IMR-90 (cell line): ENCODE data around the gene RCE1. TPM values are rescaled to one million over a fixed set of nuclear protein-coding genes. Genes with fewer than 3 reads are reported as not detected.

Source experiments
- ATAC-seq: fragments of 200-7000 bp; cut with Tn5 transposase; 2 replicates; pipeline ENCODE4 v1.9.1; 2020; ENCODE audit warnings: low read depth, mild to moderate bottlenecking, moderate library complexity
- BruUV-seq: library from RNA; stranded (reverse); fragments of 400-500 nt; replicated peaks from 2 replicates; lab custom pipeline; 2021; lab: Mats Ljungman, UMichigan
- CTCF ChIA-PET: fragments of 300-600 bp; formaldehyde crosslinking; extraction: SDS; loops from one replicate; lab custom pipeline; 2021; ENCODE audit warnings: antibody characterized with exemption; lab: Yijun Ruan, JAX
- POLR2A ChIA-PET: fragments of 300-600 bp; sonication (Branson Sonifier 250); formaldehyde crosslinking; loops from one replicate; lab custom pipeline; 2022; ENCODE audit warnings: antibody characterized with exemption; ENCODE audit not compliant: unreplicated experiment; lab: Charles Lee
- DNase-seq: peaks from one replicate; pipeline ENCODE4 v3.0.0; 2013
- H2AFZ ChIP-seq: replicated peaks from 2 replicates; pipeline ENCODE3; 2013; ENCODE audit warnings: low read length, mild to moderate bottlenecking; ENCODE audit not compliant: poor library complexity
- H2AK5ac ChIP-seq: 2 replicates; pipeline ENCODE4 v1.6.1; 2013; ENCODE audit warnings: low read depth, low read length, inconsistent platforms
- H2AK9ac ChIP-seq: replicated peaks from 2 replicates; pipeline ENCODE3; 2013; ENCODE audit warnings: mild to moderate bottlenecking, low read depth, low read length, moderate library complexity; ENCODE audit not compliant: poor library complexity
- H2BK120ac ChIP-seq: 2 replicates; pipeline ENCODE4 v1.6.1; 2013; ENCODE audit warnings: low read depth, low read length, inconsistent platforms
- H2BK15ac ChIP-seq: 3 replicates; pipeline ENCODE4 v1.6.1; 2013; ENCODE audit warnings: low read depth, low read length, inconsistent platforms
- H2BK20ac ChIP-seq: 2 replicates; pipeline ENCODE4 v1.6.1; 2013; ENCODE audit warnings: low read depth, mild to moderate bottlenecking, inconsistent platforms, low read length, moderate library complexity
- H2BK5ac ChIP-seq: 2 replicates; pipeline ENCODE4 v1.6.1; 2013; ENCODE audit warnings: mild to moderate bottlenecking, low read depth, low read length, inconsistent platforms; ENCODE audit not compliant: poor library complexity, severe bottlenecking
- H3K14ac ChIP-seq: replicated peaks from 2 replicates; pipeline ENCODE4 v1.6.1; 2013; ENCODE audit warnings: low read depth, low read length, inconsistent platforms
- H3K18ac ChIP-seq: 2 replicates; pipeline ENCODE4 v1.6.1; 2013; ENCODE audit warnings: low read depth, low read length, control low read depth
- H3K23ac ChIP-seq: 2 replicates; pipeline ENCODE4 v1.6.1; 2013; ENCODE audit warnings: low read depth, low read length, inconsistent platforms
- H3K27ac ChIP-seq: 2 replicates; pipeline ENCODE4 v1.5.1; 2013; ENCODE audit warnings: mild to moderate bottlenecking, control low read depth, low read length; ENCODE audit not compliant: insufficient read depth
- H3K27me3 ChIP-seq: 2 replicates; pipeline ENCODE4 v1.6.1; 2013; ENCODE audit warnings: low read length; ENCODE audit not compliant: control insufficient read depth, insufficient read depth
- H3K36me3 ChIP-seq: 2 replicates; pipeline ENCODE4 v1.6.1; 2013; ENCODE audit warnings: low read length, mixed read lengths; ENCODE audit not compliant: control insufficient read depth, insufficient read depth
- H3K4ac ChIP-seq: 2 replicates; pipeline ENCODE4 v1.6.1; 2013; ENCODE audit warnings: low read depth, low read length, inconsistent platforms
- H3K4me1 ChIP-seq: 2 replicates; pipeline ENCODE4 v1.6.1; 2013; ENCODE audit warnings: low read length, mixed read lengths; ENCODE audit not compliant: control insufficient read depth, insufficient read depth
- H3K4me2 ChIP-seq: 2 replicates; pipeline ENCODE4 v1.6.1; 2013; ENCODE audit warnings: low read depth, mild to moderate bottlenecking, control low read depth, low read length, moderate library complexity
- H3K4me3 ChIP-seq: 2 replicates; pipeline ENCODE4 v1.5.1; 2013; ENCODE audit warnings: low read depth, mild to moderate bottlenecking, control low read depth, low read length, moderate library complexity; ENCODE audit not compliant: insufficient read depth
- H3K56ac ChIP-seq: 2 replicates; pipeline ENCODE4 v1.6.1; 2013; ENCODE audit warnings: low read length, inconsistent platforms; ENCODE audit not compliant: insufficient read depth; ENCODE audit errors: extremely low read depth
- H3K79me1 ChIP-seq, 2 experiments: 2 replicates each; pipeline ENCODE4 v1.6.1; 2013; ENCODE audit warnings: low read length in 2 of 2, inconsistent platforms in 1 of 2, low read depth in 1 of 2
- H3K9ac ChIP-seq: 2 replicates; pipeline ENCODE4 v1.6.1; 2013; ENCODE audit warnings: low read depth, low read length, control low read depth
- H3K9me1 ChIP-seq: 2 replicates; pipeline ENCODE4 v1.6.1; 2013; ENCODE audit warnings: low read length, inconsistent platforms; ENCODE audit not compliant: insufficient read depth
- H3K9me3 ChIP-seq: 2 replicates; pipeline ENCODE4 v1.6.1; 2013; ENCODE audit warnings: low read length; ENCODE audit not compliant: control insufficient read depth, insufficient read depth
- H4K20me1 ChIP-seq: 2 replicates; pipeline ENCODE4 v1.6.1; 2013; ENCODE audit warnings: low read length, inconsistent platforms; ENCODE audit not compliant: insufficient read depth
- H4K5ac ChIP-seq: 2 replicates; pipeline ENCODE4 v1.6.1; 2013; ENCODE audit warnings: mild to moderate bottlenecking, low read depth, low read length, control low read depth
- H4K8ac ChIP-seq, 2 experiments: 2 replicates each; pipeline ENCODE4 v1.6.1; 2013; ENCODE audit warnings: low read depth in 2 of 2, low read length in 2 of 2, control low read depth in 1 of 2, inconsistent platforms in 1 of 2
- H4K91ac ChIP-seq: 2 replicates; pipeline ENCODE4 v1.6.1; 2013; ENCODE audit warnings: low read depth, low read length, inconsistent platforms; ENCODE audit not compliant: insufficient read depth
- BHLHE40 ChIP-seq: fragments of 150-350 bp; IDR thresholded peaks from 2 replicates; pipeline ENCODE4 v1.6.1; 2016; ENCODE audit warnings: mild to moderate bottlenecking, low read depth, low read length
- CEBPB ChIP-seq: IDR thresholded peaks from 2 replicates; pipeline ENCODE4 v1.6.1; 2012; ENCODE audit warnings: low read depth, low read length, improper control_type of control experiment
- CTCF ChIP-seq: conservative IDR thresholded peaks from 2 replicates; pipeline ENCODE4 v1.5.1; 2012; ENCODE audit warnings: mild to moderate bottlenecking, low read depth, low read length, improper control_type of control experiment
- MAFK ChIP-seq: IDR thresholded peaks from 2 replicates; pipeline ENCODE4 v1.6.1; 2012; ENCODE audit warnings: low read depth, low read length, improper control_type of control experiment
- NFE2L2 ChIP-seq: fragments of 150-350 bp; IDR thresholded peaks from 2 replicates; pipeline ENCODE4 v1.6.1; 2016; ENCODE audit warnings: low read depth, mild to moderate bottlenecking, low read length
- WGBS, 2 experiments: methylation state at CpG; one replicate each; pipeline versions ENCODE4 v1.1.5 to v1.1.7; 2013; ENCODE audit warnings: missing lambda C conversion rate in 2 of 2; ENCODE audit not compliant: insufficient read length in 1 of 2; ENCODE audit errors: extremely low coverage in 2 of 2; 5-methylcytosine and 5-hydroxymethylcytosine counted together
- dilution Hi-C: fragments of 300-500 bp; cut with HindIII; formaldehyde crosslinking; loops from one replicate; pipeline ENCODE4 v1.14.3; 2018; ENCODE audit warnings: low sequenced_read_pairs; ENCODE audit not compliant: unreplicated experiment
- in situ Hi-C: fragments of 300-500 bp; cut with MboI; formaldehyde crosslinking; loops from 3 replicates; pipeline ENCODE4 v1.14.3; 2019; ENCODE audit warnings: low sequenced_read_pairs, inconsistent platforms, mixed read lengths
- intact Hi-C: fragments of 100-400 bp; cut with micrococcal nuclease; formaldehyde crosslinking; loops from 2 replicates; pipeline ENCODE4 v1.10.0; 2022
- polyA plus RNA-seq, 3 experiments: library from polyadenylated mRNA; depleted of rRNA; stranded (reverse); fragments of >200 nt; gene quantifications; 2 replicates each; pipeline ENCODE4 v1.2.3, GENCODE V29; 2012; ENCODE audit warnings: low replicate concordance in 1 of 3
- total RNA-seq: library from RNA; depleted of rRNA; stranded (reverse); fragments of >200 nt; gene quantifications from 2 replicates; pipeline ENCODE4 v1.2.3, GENCODE V29; 2012

Gene RCE1
- total and polyA plus RNA-seq, 2 of the 4 experiments (the other 2 are of a cell fraction), result 6.6 to 19.4 TPM

GRCh38 chr11:66881451-66881835 lies 38.2 kb downstream of the RCE1 start:
- Histone ChIP-seq H2AFZ (peak overlapping the region; percentile 44), H3K9me3 (no peaks in the 10 kb centered on the region), H3K4me3 (no peak overlapping the region), H3K56ac (no peak overlapping the region), H2AK9ac (peak overlapping the region; percentile 45), H3K9me1 (peaks cover 8% of the 10 kb centered on the region; the same call in 1 of the 2 replicates), H4K20me1 (no peaks in the 10 kb centered on the region), H2AK5ac (no peak overlapping the region; the same call in 1 of the 2 replicates), H4K8ac (no peak overlapping the region), H3K18ac (no peak overlapping the region), H3K36me3 (no peaks in the 10 kb centered on the region), H3K79me1 (peaks cover 0 to 28% of the 10 kb centered on the region in 2 experiments; a peak in 2 of 4 replicates), H3K14ac (0 out of 2 replicates have a peak overlapping the region, but pooled peaks have one; percentile 60), H3K27ac (no peak overlapping the region), H2BK5ac (no peak overlapping the region), H4K5ac (no peak overlapping the region), H3K23ac (no peak overlapping the region), H3K27me3 (no peaks in the 10 kb centered on the region), H2BK120ac (no peak overlapping the region), H3K9ac (no peak overlapping the region), H3K4ac (no peak overlapping the region), H3K4me2 (no peak overlapping the region), H2BK15ac (no peak overlapping the region), H2BK20ac (no peak overlapping the region), H4K91ac (no peak overlapping the region; the same call in 1 of the 2 replicates), H3K4me1 (peaks cover 45% of the 10 kb centered on the region)
- CTCF ChIA-PET, result interaction anchor here (0.9 to 1.0 kb wide), 2 partner anchors 38 to 135 kb away, joined by 3 to 4 read pairs; partner anchors contain the start of gene RCE1
- 100% methylated on average over 1 of the region's 10 CpGs; no CpG with 5 or more reads in 1 of the 2 experiments for WGBS, 2 experiments
- dilution Hi-C loops (no loop called here), intact Hi-C loops (loop anchor here (5.0 kb wide), 1 partner anchor 76 kb away; the partner anchor contains the start of gene PC), in situ Hi-C loops (no loop called here)
- TF ChIP-seq MAFK (no peak), BHLHE40 (no peak), NFE2L2 (no peak), CEBPB (no peak), CTCF (no peak)
- DNase-seq (no peak), ATAC-seq (no peak)
- BruUV-seq, result no TSS peak
- POLR2A ChIA-PET, result no interaction called here
